CD4-positive, alpha-beta T cell treated with Interleukin-6 at 100 ng/mL for 8 hours (primary cell): ENCODE measurements around the gene ATXN1.
"Not testable (repeated sequence)": the region's sequence is repeated elsewhere in the genome, so short reads cannot be mapped to it uniquely, and the experiment has no call there.

Experiments used
- DNase-seq: peaks from one replicate; pipeline ENCODE4 v3.0.0-alpha.2; 2020; ENCODE audit warnings: mixed read lengths, low spot score

ATXN1 gene

DNA sequence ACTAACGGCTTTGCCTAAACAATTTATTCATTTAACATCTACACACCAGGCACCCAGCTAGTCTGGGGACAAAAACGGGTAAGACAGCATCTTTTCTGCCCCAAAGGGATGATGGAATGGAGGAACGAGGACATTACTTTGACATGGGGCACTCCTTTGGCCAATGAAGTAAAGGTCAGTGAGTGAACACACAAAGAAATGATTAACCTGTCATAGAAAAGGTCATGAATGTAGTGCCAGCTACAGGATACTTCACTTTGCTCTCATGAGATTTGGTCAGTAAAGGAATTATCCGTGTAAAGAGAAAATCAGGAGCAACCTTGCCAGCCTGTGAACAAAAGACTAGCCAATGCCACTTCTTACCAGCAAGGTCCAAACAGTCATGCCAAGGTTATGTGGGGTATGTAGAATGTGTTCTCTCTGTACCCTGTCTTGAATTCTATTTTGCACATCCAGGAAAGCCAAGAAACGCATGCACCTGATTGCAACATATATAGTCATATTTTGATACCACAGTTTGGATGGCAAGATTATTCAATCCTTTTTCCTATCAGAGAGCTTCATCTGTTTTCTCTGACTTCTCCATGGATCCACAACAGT, 377.6 kb downstream of the ATXN1 start:
- no peak for DNase-seq

DNA sequence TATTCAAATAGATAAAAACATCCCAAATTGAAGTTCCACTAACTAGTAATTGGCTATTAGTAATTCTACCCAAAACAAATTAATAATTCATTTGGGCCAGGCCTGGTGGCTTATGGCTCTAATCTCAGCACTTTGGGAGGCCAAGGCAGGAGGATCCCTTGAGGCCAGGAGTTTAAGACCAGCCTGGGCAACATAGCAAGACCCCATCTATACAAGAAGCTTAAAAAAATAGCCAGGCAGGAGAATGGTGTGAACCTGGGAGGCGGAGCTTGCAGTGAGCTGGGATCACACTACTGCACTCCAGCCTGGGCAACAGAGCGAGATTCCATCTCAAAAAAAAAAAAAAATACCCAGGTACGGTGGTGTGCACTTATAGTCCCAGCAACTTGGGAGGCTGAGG, 379.3 kb downstream of the ATXN1 start:
- not testable (repeated sequence) for DNase-seq

DNA sequence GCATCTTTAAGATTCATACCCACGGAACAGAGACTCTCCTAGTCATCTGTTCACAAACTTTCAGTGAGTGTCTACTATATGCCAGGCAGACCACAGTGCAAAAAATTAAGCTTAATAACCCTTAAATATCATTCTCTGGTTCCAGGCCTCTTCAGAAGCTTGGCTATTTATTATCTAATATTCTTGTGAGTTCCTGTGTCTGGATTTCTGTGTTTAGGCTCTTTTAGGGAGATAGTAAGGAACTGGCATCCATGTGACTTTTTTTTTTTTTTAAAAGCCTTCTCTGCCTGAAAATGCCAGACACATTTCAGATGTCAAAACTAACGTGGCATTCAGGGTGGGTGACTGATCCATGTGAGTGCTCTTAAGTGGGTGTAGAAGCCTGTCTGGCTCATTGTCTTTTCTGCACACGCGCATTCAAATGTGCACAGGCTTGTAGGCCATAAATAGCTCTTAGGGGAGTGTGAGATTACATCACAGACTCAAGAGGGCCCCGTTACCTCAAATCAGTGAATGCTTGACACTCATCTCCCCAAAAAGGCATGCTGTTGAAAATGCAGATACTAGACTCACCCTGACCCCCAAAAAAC, 380.9 kb downstream of the ATXN1 start:
- no peak for DNase-seq

DNA sequence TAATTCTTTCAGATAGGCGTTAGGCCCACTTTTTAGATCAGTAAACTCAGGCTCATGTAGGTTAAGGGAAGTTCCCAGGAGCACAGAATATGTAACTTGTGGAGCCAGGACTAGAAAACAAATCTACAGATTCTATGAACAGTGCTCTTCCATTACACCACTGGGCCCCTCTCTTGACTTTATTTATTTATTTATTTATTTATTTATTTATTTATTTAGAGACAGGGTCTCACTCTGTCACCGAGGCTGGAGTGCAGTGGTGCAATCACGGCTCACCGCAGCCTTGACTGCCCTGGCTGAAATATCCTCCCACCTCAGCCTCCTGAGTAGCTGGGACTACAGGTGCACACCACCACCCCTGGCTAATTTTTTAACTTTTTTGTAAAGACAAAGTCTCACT, 382.9 kb downstream of the ATXN1 start:
- DNase-seq, result not testable (repeated sequence)

DNA sequence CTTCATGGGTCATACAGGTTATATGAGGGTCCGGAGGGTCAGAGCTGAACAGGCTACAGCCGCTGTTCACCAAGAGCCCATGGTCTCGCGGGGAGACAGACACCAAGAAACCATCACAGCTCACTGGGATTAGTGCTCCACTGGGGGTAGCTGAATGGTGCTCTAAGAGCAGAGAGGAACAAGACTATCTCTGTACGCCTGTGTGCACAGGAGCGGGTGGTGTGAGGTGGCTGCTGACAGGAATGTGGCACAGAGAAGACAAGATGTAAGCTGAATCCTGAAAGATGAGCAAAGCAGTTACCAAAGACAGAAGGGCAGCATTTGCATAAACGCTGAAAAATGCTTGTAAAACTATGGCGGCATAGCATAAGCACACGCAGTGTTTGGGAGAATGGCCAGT, 383.8 kb downstream of the ATXN1 start:
- no peak for DNase-seq

DNA sequence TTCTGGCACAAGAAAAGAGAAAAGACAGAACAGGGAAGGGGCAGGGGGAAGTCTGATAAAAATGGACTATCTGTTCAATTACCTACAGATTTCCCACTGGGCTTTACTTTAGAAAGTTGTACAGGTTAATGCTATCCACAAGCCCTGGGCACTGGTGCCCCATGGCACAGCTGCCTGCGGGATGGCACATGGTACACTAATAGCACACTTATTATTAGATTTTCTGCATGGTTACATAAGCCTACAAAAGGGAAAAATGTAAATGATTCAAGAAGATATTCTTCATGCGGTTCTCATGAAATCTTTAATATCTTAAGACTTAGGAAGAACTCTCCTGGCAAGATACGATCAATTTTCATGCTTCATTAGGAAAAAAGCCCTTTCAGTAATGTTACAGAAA, 385.4 kb downstream of the ATXN1 start:
- no peak for DNase-seq

DNA sequence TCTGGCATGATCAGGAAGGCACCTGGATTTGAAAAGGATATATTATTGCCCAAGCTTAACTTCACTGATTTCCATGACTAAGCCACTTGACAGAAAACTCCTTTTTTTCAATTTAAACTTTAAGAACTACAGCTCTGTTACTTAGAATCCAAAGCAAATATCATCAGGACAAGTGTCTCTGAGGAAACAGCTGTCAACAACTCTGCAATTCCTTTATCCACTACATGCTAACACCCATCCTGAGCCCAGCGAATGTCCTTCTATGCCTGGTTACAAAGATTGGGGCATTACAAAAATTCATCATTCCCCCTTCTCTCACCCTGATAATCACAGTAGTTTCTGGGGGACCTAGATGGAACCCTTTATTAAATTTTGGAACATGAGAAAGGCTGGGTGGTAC, 386.1 kb downstream of the ATXN1 start:
- no peak for DNase-seq

DNA sequence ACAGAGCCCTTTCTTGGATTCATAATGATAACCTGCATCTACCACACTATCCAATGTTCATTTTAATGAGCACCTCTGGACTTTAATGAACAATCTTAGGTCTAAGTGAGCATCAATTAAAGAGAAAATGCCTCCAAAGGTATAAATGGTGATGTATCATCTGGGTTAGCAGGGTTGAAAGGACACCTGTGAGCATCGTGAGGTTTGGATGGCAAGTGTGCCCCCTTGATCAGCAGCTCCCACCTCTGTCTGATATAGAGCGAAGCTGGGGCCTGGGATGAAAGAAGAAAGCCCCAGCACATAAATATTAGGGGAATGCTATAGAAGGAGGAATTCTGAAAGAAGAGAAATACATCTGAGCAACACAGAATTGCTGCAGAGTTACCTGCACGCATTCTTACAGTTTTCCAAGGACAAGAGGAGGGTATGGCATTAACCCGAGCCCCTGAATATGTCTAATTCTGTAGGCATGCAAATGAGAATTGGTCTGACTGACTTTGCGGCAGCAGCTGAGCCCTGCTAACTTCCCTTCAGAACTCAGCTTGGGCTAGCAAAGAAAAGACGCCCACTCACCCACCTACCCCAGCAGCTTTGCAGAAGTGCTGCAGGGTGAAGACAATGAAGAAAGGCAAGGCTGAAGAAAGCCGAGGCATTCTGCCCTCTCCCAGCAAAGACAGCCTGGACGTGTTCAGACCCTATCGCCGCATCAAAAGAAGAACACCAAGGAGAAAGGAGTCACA, 386.6 kb downstream of the ATXN1 start:
- DNase-seq, result no peak

DNA sequence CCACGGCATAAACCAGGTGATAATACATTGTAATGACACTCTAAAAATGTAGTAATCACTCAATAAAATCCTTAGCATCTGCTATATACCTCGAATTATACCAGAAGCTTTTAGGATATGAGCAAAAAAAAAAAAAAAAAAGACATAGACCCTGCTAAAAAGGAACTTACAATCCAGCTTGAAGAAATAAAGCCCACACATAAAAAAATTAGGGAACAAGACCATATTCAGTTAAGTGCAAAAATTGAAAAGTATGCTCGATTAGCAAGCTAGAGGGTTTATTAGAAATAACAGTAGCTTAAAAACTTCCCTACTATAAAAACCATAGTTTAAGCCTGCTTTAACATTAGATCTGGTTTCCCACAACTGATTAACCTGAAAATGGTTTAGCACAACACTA, 387.2 kb downstream of the ATXN1 start:
- no peak for DNase-seq

DNA sequence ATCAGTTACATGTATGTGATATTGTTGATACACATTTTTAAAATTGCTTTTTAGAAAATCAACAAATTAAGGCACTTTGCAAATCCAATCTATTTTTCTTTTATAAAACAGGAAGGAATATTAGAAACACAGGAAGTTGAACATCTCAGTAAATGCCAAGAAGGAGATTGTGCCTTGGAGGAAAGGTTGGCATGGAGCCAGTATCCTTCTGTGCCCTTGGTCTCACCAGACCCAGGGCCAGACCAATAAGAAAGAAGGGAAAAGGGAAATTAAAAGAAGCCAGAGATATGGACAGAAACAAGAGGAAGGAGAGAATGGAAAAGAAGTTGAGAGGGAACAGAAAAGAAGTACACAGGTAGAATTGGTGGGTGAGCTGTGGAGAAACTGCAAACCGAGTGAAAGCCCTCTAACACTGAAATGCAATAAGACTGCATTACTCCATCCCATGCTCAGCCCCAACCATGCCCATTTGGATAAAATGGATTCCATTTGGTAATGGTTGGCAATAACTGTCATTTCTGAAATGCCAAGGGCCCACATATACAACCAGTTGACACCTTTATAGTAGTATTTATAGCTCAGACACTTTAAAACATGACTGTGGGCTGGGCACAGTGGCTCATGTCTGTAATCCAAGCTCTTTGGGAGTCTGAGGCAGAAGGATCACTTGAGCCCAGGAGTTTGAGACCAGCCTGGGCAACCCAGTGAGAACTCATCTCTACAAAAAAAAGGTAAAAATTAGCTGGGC, 389.1 kb downstream of the ATXN1 start:
- DNase-seq, result no peak

DNA sequence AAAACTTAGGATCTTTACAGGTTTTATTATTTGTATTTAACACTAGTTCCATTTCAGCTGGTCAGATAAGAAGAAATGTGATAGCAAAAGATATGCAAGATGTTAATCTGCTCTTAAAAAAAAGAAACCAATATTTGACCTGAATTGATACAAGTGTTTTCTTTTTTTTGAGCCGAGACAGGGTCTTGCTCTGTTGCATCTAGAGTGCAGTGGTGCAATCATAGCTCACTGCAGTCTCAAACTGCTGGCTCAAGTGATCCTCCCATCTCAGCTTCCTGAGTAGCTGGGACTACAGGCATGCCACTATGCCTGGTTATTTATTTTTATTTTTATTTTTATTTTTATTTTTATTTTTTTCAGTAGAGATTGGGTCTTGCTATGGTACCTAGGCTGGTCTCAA, 389.9 kb downstream of the ATXN1 start:
- no peak for DNase-seq

DNA sequence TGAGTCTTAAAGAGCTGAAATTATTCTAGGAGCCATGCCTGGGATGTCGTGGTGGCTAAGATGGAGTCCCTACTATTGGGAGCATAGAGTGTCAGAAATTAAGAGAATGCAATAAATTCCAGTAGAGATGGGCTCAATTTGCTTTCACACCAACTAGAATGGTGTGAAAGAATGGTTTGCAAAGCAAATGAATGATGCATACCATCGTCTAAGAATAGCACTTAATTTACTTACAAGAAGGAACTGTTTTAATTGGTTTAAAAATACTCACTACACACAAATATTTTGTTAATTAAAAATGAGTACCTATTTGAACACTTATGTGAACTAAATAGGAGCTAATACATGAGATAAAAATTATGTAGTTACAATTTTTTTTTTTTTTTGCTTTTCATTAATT, 390.3 kb downstream of the ATXN1 start:
- DNase-seq, result no peak

DNA sequence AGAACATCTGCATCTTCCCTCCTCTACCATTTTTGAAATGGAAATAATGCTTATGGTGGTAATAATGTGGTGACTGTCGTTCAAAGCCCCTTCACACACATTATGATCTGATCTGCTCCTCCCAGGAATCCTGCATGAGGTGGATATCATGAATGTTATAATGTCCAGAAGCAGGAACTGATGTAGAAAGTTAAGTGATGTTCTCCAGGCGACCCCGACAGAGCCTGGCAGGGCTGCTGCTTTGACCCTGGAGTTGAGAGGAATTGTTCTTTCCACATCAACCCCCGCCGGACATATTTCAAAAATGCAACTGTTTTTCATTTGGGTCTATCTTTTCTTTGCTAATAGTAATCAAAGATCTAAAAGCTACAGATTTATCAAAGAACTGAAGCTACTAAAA, 391.3 kb downstream of the ATXN1 start:
- no peak for DNase-seq

DNA sequence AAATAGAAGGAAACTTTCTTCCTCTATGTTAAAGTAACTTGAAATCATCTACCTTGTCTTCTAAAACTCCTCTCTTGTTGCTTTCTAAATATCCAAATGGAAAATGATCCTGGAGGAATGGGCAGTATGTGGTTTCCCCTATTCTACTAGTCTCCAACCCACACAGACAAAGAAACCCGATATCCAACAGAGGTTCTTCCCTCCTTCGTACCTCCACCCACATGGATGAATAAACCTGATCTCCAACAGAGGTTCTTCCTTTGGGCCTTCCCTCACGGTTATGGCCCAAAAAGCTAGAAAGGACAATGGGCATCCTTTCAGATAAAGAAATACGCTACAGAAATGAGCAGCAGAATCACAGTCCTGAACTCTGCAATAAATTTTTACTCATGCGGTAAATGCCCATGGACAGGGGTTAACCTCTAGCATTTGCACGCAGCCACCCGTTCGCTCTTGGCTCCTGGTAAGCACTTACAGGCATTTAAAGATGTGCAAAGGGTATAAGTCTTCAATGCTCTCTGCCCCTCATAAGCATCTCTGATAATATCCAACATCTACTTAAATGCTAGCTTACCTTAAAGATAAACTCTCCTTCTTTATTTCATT, 392.0 kb downstream of the ATXN1 start:
- DNase-seq, result no peak

DNA sequence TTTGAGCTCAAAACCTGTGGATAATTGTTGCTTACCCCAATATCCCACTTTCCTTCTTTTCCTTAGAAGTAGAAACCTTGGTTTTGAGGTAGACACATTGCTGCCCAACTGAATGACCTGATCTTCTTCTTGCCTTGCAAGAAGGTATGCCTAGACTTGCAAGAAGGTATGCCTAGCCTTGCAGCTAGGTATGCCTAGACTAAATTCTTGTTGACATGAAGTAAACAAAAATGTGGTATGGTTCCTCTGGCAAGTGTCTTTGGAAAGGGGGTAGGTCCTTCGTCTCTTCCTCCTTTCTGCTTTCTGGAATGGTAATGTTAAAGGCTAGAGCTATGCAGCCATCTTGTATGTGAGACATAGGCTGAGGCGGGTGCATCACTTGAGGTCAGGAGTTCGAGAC, 393.7 kb downstream of the ATXN1 start:
- DNase-seq, result no peak

DNA sequence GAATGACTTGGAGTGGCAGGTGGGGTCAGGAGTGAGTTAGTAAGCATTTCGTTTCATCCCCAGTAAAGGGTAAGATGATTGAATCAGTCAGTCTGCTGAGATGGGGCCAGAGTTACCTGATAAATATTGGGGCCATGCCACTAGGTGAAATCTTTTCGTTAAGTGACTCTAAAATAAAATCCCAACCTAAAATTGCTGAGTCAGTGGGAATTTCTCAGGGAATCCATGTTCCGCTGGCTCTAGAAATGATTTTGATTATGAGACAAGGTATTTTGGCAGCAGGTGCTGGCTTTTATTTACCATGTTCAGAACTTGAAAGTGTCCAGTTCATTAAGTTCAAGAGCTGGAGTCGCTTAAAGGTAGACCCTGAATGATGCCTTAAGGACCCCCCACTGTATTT, 397.5 kb downstream of the ATXN1 start:
- DNase-seq, result no peak

DNA sequence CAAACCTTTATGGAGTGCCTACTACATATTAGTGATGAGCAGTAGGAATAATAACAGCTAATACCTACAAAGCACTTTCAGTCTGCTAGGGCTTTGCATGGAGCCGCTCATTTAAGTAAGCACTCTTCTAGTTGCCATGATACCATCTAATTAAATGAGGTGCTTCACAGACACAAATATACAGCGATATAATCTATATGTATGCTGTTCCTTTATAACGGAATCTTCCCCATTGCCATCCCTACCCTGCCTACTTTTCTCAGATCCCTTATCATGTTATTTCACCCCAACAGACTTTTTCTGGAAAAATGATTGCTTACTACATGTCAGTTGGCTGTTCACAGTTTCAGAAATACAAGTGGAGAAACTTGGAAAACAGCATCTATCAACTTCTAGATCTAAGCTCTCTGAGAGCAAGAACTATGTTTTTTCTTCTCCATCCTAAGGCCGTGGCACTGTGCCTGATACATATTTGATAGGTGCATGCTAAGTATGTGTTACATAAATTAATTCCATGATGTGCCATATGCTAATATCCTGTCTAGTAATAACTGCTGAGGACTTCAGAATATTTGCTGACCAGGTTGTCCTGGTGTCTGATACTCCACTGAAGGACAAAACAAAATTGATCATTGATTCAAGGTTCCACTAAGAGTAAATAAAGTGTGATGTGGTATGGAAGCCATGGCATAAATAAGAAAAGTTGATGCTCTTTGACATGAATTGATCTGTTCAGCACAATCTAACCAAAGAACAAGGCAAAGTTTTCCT, 398.3 kb downstream of the ATXN1 start:
- no peak for DNase-seq

DNA sequence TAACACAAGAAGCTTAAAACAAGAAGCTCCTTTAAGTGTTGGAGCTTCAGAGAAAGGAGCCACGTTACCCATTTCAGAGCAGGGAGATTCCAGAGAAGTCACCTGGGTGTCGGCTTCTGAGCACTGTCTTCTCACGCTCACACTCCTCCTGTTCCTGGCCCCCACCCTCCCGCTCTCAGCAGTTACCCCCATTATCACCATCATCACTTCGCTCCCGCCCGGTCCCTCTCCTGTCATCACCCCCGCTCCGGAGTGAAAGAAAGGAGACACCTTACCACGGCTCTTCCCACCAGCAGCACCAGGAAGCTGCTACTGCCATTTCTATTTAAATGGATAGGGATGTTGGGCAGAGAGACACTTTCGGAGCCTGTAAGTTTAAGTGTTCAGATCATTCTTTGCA, 399.0 kb downstream of the ATXN1 start:
- DNase-seq, result no peak

DNA sequence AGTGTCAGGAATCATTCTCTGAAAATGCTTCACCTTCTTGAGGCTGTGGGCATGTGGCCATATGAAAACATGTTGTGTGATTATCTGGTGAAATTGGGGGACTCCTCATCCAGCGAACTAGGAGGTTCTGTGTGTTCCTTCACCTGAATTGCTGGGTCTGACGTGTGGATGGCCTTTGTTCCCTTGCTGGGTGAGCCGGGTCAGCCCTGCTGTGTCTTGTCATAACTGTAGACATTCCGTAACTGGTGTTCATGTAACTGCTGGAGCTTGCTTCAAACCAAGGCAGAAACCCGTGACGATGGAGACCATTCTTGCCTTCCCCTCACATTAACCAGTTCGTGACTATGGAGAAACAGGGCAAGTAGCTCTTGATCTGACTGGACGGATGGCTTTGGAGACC, 399.4 kb downstream of the ATXN1 start:
- no peak for DNase-seq

DNA sequence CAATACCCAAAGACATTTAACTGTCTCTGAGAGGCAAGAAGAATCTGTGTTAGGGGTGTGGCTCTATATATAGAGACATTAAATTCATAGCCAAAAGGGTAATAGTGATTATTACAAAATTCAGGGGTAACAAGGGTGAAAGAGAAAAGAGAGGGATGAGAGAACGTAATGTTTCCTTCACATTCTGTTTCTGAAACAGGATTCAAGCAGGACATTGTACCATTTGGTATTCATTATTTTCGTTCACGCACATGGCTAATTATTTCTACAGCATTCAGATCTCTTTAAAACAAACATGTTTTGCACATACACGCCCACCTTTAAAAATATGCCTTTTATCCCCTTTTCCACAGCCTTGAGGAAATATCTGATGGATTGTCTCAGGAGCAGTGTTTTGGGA, 400.1 kb downstream of the ATXN1 start:
- DNase-seq, result no peak

DNA sequence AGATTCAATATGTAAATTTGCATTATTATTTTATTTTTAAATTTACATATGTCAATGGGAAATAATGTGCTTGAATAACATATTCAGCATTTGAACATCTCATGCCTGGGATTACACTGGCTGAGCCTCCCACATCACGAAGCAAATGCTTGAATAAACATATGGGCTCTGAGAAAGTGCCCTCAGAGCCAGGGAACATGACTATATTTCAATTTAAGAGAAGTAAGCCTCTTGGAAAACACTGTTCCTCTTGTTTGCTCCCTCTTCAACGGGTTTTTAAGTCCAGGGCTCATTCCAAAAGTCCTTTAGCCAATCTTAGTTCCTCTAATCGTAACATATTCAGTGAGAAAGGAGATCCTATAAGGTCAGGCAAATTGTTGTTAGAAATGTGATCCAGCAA, 400.9 kb downstream of the ATXN1 start:
- DNase-seq, result no peak

DNA sequence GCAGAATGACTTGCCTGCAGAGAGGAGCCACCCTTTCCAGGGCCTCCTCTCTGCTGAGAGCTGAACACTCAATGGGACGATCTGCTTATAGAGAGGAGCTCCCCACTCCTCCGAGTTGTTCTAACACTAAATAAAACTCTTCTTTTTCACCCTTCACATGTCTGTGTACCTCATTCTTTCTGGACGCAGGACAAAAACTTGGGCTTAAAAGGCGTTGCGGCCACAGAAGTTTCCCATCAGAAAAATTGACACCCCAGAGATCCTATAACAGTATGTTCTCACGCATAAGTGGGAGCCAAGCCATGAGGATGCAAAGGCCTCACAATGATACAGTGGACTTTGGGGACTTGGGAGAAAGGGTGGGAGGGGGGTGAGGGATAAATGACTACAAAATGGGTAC, 401.7 kb downstream of the ATXN1 start:
- no peak for DNase-seq
